GF-D8 (cell line): ENCODE results near the gene PPP4R3B.
"Not testable (repeated sequence)": the region's sequence is repeated elsewhere in the genome, so short reads cannot be mapped to it uniquely, and the experiment has no call there.

Experiments used
- DNase-seq: peaks from one replicate; lab custom pipeline; 2025; lab: John Stamatoyannopoulos, UW

PPP4R3B gene

GRCh38 chr2:55617175-55618024 lies at the start of gene PPP4R3B:
Gene PPP4R3B (minus strand): TSS chr2:55617622. CDS start chr2:55617285, 337 bp downstream.
- DNase-seq: peak; percentile 98

GRCh38 chr2:55653255-55653654 lies 35.8 kb upstream of the PPP4R3B start:
- DNase-seq: no peak

- DNase-seq: no peak
Measured at GRCh38 chr2:55649211-55649610, 31.8 kb upstream of the PPP4R3B start.

GRCh38 chr2:55636831-55637230 lies 19.4 kb upstream of the PPP4R3B start:
- no peak for DNase-seq

GRCh38 chr2:55628931-55629330 lies 11.5 kb upstream of the PPP4R3B start:
- no peak for DNase-seq

DNA sequence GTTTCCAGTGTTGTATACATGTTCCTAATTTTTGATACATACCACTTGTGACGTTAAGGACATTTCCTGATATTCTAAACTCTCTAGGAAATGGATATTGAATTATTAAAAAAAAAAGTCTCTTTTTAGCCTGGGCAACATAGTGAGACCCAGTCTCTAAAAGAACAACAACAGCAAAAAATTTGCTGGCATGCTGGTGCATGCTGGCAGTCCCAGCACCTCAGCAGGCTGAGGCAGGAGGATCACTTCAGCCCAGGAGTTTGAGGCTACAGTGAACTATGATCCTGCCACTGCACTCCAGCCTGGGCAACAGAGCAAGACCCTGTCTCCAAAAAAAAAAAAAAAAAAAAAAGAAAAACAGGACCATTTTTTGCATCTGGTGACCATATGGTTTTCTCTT lies 10.5 kb upstream of the PPP4R3B start:
- no peak for DNase-seq

GRCh38 chr2:55621802-55622201 lies 4.4 kb upstream of the PPP4R3B start:
- DNase-seq: no peak

GRCh38 chr2:55620123-55620779 lies 2.8 kb upstream of the PPP4R3B start:
- no peak for DNase-seq

- DNase-seq: no peak
Measured at GRCh38 chr2:55618275-55619055, 1.0 kb upstream of the PPP4R3B start.

DNA sequence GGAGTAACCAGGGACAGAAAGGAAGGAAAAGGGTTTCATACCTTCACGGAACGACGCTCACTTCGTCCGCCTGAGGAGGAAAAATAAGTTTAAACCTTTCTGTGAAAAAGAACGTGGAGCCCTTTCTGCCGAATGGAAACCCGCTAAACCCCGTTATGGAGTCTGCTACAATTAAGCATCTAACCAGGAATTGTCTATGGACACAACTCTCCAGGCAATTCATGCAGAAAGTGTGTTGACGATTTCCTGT lies 528 bp upstream of the PPP4R3B start:
- DNase-seq: no peak

GRCh38 chr2:55616551-55617174 lies 759 bp downstream of the PPP4R3B start:
- DNase-seq: peak; percentile 51

- no peak for DNase-seq
Measured at GRCh38 chr2:55611997-55612396, 5.4 kb downstream of the PPP4R3B start.

DNA sequence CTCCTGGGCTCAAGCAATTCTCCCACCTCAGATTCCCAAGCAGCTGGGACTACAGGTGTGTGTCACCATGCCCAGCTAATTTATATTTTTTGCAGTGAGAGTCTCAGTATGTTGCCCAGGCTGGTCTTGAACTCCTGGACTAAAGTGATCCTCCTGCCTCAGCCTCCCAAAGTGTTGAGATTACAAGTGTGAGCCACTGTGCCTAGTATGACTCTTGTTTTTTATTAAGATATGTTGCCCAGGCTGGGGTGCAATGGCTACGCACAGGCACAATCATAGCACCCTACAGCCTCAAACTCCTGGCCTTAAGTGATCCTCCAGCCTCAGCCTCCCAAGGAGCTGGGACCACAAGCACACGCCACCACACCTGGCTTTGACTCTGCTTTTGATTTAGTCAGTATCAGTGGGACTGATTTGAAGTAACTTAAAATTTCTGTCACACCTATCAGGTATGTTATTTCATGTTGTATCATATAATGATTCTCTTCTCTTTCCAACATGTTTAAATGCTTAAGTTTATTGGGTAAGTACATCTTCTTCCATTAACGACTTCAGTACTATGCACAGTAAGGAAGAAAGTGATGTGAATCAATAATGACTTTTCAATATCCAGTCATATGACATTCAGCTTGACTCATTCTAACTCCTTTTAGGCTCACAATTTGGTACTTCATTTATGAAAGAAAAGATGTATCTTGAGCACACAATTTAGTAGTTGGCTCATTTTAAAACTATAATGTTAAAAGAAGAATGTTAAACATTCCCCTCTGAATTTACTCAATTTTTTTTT lies 6.3 kb downstream of the PPP4R3B start:
- no peak for DNase-seq

DNA sequence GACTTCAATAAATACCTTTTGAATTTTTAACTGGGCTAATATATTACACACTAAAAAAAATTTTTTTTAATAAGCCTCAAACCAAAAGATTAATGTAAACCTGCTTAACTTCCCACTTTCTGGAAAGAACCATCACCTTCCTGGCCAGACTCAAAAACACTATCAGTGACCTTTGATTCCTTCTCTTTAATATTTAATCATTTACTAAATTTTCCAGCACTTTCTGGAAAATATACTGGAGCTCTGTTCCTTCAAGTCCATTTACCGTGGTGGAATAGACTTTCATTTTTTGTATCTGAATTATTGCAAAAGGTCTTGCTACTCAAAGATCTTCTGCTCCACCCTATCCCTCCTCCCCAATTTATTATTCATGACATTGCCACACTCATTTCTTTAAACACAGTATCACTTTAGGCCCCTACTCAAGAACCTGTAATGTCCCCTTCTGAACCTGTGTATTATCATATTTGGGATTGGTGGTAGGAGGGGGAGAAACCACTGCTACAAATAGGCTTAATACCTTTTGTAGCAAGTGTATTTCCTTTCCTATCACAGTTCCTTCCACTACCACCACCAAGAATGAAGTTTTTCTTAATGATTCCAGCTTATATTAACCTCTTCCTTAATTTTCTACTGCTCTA lies 7.4 kb downstream of the PPP4R3B start:
- no peak for DNase-seq

DNA sequence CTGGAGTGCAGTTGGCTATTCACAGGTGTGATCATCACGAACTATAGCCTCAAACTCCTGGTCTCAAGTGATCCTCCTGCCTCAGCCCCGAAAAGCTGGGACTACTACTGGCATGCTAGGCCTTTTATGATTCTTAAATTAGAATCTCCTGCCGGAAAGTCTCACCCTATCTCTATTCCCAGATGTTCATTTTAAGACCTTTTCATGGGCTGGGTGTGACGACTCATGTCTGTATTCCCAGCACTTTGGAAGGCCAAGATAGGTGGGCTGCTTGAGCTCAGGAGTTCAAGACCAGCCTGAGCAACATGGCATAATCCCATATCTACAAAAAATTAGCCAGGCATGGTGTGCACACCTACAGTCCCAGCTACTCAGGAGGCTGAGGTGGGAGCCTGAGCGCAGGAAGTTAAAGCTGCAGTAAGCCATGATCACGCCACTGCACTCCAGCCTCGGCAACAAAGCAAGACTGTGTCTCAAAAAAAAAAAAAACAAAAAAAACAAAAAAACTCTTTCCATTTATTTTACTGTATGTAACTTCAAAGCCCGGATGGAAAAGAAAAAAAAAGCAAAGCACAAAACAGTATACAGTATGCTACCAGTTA lies 8.1 kb downstream of the PPP4R3B start:
- no peak for DNase-seq

DNA sequence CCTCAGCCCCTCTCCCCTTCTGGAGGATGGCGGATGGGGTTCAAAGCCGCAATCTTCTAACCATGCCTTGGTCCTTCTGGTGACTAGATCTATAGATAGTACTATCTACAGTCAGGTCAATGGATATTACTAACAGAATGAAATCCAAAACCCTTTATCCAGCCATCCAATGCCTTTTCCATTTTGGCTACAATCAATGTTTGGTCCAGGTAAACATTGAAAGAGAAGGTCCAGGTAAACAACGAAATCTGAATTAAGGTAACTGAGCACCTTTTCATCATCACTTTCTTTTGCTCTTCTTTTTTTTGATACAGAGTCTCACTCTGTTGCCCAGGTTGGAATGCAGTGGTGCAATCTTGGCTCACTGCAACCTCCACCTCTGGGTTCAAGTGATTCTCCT lies 9.7 kb downstream of the PPP4R3B start:
- no peak for DNase-seq

DNA sequence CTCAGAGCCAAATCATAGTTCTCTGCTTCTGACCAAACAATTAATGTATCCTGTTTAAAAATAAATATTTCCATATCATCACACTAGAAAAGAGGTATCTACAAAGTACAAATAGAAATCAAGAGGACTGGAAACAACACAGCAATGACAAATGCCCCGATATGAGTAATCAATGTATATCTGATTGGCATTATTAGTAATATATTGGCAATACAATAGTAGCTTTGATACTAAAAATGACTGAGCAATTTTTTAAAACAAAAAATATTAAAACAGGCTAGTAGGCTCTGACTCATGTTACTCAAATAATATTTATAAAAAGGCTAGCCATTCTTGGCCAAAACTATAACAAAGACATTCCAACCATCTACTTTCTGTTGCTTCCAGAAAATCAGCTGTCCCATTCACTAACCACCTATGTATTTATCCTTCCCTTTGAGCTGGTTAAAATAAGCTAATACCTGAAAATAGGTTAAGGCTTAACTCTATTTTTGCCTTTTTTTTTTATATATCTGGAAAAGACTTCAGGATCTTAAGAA lies 13.3 kb downstream of the PPP4R3B start:
- DNase-seq: no peak

DNA sequence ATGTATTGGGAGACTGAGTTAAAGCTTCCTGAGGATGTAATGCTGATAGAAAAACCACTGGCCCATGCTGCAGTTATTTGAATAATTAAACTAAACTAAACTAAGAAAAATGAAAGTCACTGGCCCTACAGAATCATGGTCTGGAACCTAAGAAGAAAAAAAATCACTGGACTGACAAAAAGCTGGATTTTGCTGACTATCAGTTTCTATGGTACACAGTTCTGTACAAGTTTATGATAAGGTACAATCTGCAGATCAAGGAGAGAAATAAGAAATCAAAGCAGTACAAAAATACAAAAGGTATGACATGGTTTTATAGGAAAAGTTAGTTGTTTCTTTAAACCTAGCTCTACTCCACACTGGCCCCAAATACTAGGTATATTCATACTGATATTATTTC lies 15.6 kb downstream of the PPP4R3B start:
- no peak for DNase-seq

DNA sequence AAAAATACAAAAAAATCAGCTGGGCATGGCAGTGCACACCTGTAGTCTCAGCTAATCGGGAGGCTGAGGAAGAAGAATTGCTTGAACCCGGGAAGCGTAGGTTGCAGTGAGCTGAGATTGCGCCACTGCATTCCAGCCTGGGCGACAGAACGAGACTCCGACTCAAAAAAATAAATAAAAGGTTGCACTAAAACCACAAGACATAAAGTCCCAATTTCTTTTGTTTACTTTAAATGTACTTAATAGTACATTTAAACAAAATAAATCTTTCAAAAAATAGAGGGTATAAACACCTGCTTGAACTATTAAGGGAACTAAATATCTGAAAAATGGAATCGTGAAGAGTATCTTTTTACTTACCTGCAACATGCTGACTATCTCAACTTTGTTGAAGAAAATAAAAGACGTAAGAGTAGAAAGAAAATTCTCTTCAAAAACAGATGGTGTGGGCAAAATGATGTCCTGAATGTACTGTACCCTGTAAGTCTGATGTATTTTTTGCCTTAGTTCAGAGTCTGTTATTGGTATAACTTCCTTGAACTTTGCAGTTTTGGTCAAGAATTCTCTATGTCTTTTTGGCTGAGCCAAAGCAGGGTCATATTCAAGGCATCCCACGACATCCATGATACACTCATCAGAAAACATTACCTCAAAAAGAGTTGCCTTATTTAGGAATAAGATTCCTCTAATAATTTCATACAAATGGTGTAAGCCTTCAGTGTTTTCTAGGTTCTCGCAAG lies 19.2 kb downstream of the PPP4R3B start:
- DNase-seq: no peak

- DNase-seq: not testable (repeated sequence)
Measured at GRCh38 chr2:55596795-55597194, 20.6 kb downstream of the PPP4R3B start.
